ENCODE data around the gene USP2.
A peak's percentile ranks its signal among the peaks of the same experiment; 100 is the strongest.

The USP2 gene

DNA sequence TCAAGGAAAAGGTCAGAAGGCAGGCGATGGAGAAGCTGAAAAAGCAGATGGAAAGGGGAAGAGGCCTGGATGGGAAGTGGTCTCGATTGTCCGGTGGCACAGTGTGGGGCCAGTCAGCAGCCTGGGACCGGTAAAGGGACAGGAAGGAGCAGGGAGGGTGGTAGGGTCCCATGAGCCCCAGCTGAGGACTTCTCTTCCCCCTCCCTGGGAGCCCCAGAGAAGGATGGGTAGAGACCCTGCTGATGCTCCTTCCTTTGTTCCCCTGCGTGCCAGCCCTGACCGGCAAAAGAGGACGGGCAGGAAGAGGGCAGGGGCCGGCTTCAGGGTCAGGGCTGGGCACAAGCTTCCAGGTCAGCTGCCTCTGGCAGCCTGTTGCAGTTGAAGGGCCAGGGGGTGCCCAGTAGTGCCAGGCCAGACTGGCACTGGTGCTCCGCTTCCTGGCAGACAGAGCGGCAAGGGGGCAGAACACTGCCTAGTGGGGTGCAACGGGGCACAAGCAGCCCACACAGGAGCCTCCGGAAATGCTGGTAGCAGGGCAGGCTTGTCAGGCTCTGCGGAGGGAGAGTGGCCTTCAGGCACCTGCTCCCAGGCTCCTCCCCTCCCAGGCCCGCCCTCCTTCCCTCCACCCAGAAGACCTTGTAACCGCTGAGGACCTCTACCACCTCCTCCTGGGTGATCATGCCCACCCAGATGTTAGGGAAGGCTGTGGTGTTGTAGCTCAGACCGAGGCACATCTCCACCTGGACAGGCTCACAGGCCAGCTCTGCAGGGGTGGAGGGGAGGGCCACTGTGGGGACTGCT lies 40.1 kb downstream of the USP2 start:
- Histone ChIP-seq H3K4me3 (ENCODE audit: low read length in 2 of 2) (peak overlapping the region; percentile 42 to 76), H3K9me3 (ENCODE audit: control insufficient read depth in 2 of 2, low read length in 2 of 2) (no peaks in the 10 kb centered on the region), H3K27me3 (ENCODE audit: control insufficient read depth in 1 of 2, insufficient read depth in 2 of 2, low read length in 2 of 2) (no peaks in the 10 kb centered on the region), H3K9ac (ENCODE audit: low read length in 2 of 2) (peak overlapping the region in 1 of 2 donors; percentile 64), H3K36me3 (ENCODE audit: control insufficient read depth in 2 of 2, insufficient read depth in 2 of 2, low read length in 2 of 2) (peaks cover 0 to 3% of the 10 kb centered on the region in 2 donors), H3K27ac (ENCODE audit: low read length) (peak overlapping the region; percentile 80), H3K4me1 (ENCODE audit: control insufficient read depth, insufficient read depth, low read length) (peaks cover 52% of the 10 kb centered on the region)

DNA sequence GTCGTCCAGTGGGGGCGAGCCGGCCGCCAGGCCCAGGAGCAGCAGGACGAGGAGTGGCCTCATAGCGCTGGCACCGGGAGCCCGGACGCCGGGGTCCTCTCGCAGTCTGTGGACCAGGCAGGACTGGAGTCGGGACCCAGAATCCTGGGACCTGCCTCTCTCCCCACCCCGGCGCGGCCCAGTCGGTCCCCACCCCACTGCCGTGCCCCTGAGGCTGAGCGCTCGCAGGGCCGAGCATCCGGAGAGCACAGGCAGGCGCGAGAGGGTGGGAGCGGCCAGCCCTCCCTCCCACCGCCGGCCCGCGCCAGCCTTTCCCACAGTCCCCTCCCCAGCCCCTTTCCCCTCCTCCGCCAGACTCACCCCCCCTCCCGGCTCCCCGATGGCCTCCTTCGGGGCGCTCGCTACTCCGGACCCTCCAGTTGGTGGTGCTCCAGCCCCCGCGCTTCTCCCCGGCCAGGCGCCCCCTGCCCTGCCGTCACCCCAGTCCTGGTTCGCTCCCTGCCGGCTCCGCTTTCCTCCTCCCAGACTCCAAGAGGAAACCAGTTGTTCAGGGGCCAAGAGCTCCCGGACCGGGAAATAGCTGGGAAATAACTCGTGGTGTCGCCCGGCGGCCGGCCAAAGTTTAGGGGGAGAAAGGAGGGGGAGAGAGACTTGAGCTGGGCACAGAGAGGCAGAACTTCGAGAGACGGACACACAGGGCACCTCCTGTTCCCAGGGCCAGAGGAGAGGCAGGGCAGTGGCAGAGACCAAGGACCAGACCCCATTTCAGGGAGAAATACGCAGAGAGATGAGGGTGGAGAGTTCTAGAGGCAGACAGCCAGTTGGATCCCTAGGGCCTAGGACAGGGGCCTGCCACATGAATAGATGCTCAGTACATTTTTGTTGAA lies 40.9 kb downstream of the USP2 start, which contains the start of gene C1QTNF5:
C1QTNF5 (minus strand) TSS at position 549 of the 887 bp plus-strand sequence; CDS start at position 63, 486 bp downstream.
- peaks cover 0 to 5% of the 10 kb centered on the region in 2 donors for H3K36me3 ChIP-seq (ENCODE audit: control insufficient read depth in 2 of 2, insufficient read depth in 2 of 2, low read length in 2 of 2)
- H3K9me3 ChIP-seq (ENCODE audit: control insufficient read depth in 2 of 2, low read length in 2 of 2), result no peaks in the 10 kb centered on the region
- no peaks in the 10 kb centered on the region for H3K27me3 ChIP-seq (ENCODE audit: control insufficient read depth in 1 of 2, insufficient read depth in 2 of 2, low read length in 2 of 2)
- peak within 1 kb of the TSS; percentile 64 to 73 for H3K9ac ChIP-seq (ENCODE audit: low read length in 2 of 2)
- peak within 1 kb of the TSS; percentile 80 for H3K27ac ChIP-seq (ENCODE audit: low read length)
- H3K4me3 ChIP-seq (ENCODE audit: low read length in 2 of 2), result peak within 1 kb of the TSS; percentile 54 to 76
- H3K4me1 ChIP-seq (ENCODE audit: control insufficient read depth, insufficient read depth, low read length), result peaks cover 54% of the 10 kb centered on the region

DNA sequence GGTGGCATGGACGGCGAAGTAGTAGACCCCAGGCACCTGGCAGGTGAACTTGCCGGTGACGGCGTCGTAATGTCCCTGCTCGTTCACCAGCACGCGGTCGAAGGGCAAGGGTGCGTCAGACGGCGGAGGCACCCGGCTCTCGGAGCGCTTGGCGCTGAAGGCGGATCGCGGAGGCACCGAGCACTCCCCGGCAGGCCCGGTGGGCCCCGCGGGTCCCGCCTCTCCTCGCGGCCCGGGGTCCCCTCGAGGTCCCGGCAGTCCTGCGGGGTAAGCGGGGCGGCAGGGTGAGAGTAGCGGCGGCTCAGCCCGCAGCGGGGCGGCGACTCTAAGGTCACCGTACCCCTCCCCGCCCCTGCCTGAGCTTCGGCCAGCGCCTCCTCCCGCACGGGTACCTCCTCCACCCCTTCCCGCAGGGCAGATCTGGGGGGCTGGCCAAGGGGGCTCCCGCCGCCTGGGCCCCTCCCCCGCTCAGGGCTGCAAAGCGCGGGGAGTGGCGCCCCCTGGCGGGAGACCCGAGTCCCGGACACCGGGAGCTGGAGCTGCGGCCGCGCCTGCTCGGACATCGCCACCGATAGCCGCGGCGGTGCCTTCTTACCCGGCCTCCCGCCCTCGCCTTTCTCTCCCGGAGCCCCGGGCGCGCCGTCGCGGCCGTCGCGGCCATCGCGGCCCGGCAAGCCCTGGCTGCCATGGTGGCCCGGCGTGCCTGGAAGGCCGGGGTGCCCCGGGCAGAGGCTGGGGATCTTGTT lies 41.7 kb downstream of the USP2 start:
- Histone ChIP-seq H3K27ac (ENCODE audit: low read length) (peak overlapping the region; percentile 80), H3K36me3 (ENCODE audit: control insufficient read depth in 2 of 2, insufficient read depth in 2 of 2, low read length in 2 of 2) (peaks cover 0 to 5% of the 10 kb centered on the region in 2 donors), H3K4me3 (ENCODE audit: low read length in 2 of 2) (peak overlapping the region; percentile 54 to 76), H3K9me3 (ENCODE audit: control insufficient read depth in 2 of 2, low read length in 2 of 2) (no peaks in the 10 kb centered on the region), H3K4me1 (ENCODE audit: control insufficient read depth, insufficient read depth, low read length) (peaks cover 62% of the 10 kb centered on the region), H3K9ac (ENCODE audit: low read length in 2 of 2) (peak overlapping the region; percentile 64 to 73), H3K27me3 (ENCODE audit: control insufficient read depth in 1 of 2, insufficient read depth in 2 of 2, low read length in 2 of 2) (no peaks in the 10 kb centered on the region)

DNA sequence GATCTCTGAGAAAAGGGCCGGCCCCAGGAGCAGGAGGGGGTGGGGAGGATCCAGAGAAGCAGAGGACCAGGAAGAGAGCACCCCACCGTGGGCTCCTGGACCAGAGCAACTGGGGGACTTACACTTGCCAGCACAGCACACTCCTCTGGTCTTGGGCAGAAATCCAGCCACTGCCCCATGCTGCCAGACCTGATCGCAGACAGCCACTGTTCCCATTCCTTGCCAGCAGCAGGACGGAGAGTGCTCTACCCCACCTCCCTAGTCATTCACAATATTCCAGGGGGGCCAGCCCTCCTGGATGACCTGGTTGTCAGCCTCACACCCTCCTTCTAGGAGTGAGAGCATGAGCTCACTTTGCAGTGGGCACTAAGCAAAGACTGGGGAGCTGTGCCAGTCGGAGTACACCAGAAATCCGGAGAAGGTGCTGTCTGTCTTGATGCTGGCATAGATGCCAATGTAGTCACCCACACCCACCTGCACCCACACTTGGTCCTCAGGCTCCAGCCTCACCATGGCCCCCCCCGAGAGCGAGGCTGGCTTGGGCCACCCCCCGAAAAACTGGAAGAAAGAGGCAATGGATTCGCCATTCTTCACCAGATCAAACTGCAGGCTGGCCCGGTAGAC lies 42.4 kb downstream of the USP2 start:
- Histone ChIP-seq H3K27ac (ENCODE audit: low read length) (peak overlapping the region; percentile 80), H3K9ac (ENCODE audit: low read length in 2 of 2) (peak overlapping the region; percentile 55 to 64), H3K27me3 (ENCODE audit: control insufficient read depth in 1 of 2, insufficient read depth in 2 of 2, low read length in 2 of 2) (no peaks in the 10 kb centered on the region), H3K9me3 (ENCODE audit: control insufficient read depth in 2 of 2, low read length in 2 of 2) (no peaks in the 10 kb centered on the region), H3K4me1 (ENCODE audit: control insufficient read depth, insufficient read depth, low read length) (peaks cover 64% of the 10 kb centered on the region), H3K36me3 (ENCODE audit: control insufficient read depth in 2 of 2, insufficient read depth in 2 of 2, low read length in 2 of 2) (peaks cover 0 to 5% of the 10 kb centered on the region in 2 donors), H3K4me3 (ENCODE audit: low read length in 2 of 2) (peak overlapping the region; percentile 54 to 76)

DNA sequence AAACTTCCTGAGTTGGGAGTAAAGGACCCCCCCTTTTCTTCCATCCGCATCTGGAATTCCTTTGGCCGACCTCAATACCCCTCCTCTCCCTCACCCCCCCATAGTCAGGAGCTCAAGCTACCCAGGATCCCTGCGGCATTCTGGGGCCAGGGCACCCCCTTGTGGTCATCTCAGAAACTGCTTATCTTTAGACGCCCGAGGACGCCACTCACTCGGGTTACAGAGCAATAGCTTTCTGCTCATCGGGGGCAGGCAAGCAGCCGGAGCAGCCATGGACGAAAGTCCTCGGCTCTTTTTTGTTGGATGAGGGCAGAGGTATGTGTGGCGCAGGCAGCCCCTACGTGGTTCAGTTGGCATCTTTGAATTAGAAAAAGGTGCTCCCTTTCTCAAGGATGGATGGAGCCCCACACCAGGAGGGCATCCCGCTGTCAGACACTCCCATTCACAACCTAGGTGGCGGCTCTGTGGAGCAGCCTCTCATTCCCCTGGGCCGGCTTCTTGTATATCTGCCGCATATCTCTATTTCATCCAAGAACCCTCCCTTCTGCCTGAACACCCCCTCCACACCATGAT lies 43.1 kb downstream of the USP2 start:
- Histone ChIP-seq H3K4me3 (ENCODE audit: low read length in 2 of 2) (peak overlapping the region; percentile 2 to 76), H3K4me1 (ENCODE audit: control insufficient read depth, insufficient read depth, low read length) (peaks cover 64% of the 10 kb centered on the region), H3K9me3 (ENCODE audit: control insufficient read depth in 2 of 2, low read length in 2 of 2) (no peaks in the 10 kb centered on the region), H3K36me3 (ENCODE audit: control insufficient read depth in 2 of 2, insufficient read depth in 2 of 2, low read length in 2 of 2) (peaks cover 0 to 5% of the 10 kb centered on the region in 2 donors), H3K9ac (ENCODE audit: low read length in 2 of 2) (peak overlapping the region in 1 of 2 donors; percentile 29), H3K27ac (ENCODE audit: low read length) (peak overlapping the region; percentile 80), H3K27me3 (ENCODE audit: control insufficient read depth in 1 of 2, insufficient read depth in 2 of 2, low read length in 2 of 2) (no peaks in the 10 kb centered on the region)

DNA sequence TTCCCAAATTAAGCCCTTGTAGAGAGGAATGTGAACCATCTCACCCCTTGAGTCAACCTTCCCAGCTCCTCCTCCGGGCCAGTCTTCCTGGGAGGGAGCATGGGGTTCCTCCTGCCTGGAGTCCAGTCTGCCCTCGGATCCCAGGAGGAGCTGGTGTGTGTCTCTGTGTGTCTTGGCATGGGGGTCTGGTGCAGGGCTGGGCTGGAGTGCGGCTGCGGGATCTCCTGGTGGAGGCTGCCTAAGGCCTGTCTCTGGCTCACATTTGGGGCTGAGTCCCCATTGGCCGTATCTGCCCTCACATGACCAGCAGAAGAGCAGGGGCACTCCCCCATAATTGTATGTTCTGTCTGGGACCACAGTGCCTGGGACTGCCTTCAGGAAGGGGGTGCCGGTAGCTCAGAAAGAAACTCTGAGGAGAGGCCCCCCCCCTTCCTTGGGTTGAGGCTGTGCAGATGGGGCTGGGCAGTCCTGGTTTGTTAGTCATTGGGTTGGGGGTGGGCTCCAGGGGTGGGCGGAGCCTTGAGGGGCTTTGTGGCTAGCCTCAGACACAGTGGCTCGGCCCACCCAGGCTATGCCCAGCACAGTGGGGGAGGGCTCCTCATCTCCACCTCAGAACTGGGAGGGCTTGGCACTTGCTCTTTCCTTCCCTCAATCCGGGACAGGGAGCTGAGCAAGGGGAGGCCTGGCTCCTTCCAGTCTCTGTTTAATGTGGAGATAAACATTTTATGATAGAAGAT lies 43.7 kb downstream of the USP2 start:
- H3K27ac ChIP-seq (ENCODE audit: low read length), result peak overlapping the region; percentile 80
- H3K27me3 ChIP-seq (ENCODE audit: control insufficient read depth in 1 of 2, insufficient read depth in 2 of 2, low read length in 2 of 2), result no peaks in the 10 kb centered on the region
- H3K4me1 ChIP-seq (ENCODE audit: control insufficient read depth, insufficient read depth, low read length), result peaks cover 64% of the 10 kb centered on the region
- peak overlapping the region in 1 of 2 donors; percentile 42 for H3K9ac ChIP-seq (ENCODE audit: low read length in 2 of 2)
- peaks cover 0 to 5% of the 10 kb centered on the region in 2 donors for H3K36me3 ChIP-seq (ENCODE audit: control insufficient read depth in 2 of 2, insufficient read depth in 2 of 2, low read length in 2 of 2)
- peak overlapping the region in 1 of 2 donors; percentile 76 for H3K4me3 ChIP-seq (ENCODE audit: low read length in 2 of 2)
- no peaks in the 10 kb centered on the region for H3K9me3 ChIP-seq (ENCODE audit: control insufficient read depth in 2 of 2, low read length in 2 of 2)

DNA sequence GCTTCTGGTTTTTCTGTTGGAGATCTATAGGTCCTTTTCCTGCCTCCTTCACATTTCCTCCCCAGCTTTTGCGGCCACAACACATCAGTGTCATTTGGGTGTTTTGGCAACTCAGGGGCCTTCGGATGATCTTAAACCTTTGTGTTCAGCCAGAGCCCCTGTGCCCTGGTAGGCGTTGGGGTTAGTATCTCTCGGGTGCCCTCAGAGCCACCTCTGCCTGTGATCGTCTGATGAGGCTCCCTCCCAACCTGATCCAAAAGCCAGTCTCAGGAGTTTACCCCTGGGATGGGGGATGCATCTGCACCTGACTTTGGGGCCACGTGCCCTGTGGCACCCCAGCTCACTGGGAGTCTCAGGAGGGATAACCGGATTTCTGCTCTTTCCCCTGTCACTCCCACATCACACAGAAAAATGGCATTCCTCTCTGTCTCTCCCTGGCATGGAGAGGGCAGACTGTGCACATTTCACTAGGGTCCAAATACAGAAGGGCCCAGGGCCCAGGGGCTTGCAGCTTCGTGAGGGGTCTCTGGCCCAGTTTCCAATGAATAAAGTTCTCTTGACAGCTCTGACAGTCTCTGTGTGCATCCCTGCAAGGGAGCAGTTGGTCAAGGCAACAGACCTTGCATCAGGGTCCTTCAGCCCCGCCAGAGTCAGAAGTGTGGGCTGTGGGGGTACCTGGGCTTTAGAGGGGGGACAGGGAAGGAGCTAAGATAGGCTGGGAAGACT lies 44.6 kb downstream of the USP2 start:
- no peaks in the 10 kb centered on the region for H3K9me3 ChIP-seq (ENCODE audit: control insufficient read depth in 2 of 2, low read length in 2 of 2)
- H3K4me3 ChIP-seq (ENCODE audit: low read length in 2 of 2), result no peak overlapping the region
- peak overlapping the region; percentile 80 for H3K27ac ChIP-seq (ENCODE audit: low read length)
- H3K36me3 ChIP-seq (ENCODE audit: control insufficient read depth in 2 of 2, insufficient read depth in 2 of 2, low read length in 2 of 2), result peaks cover 0 to 5% of the 10 kb centered on the region in 2 donors
- H3K9ac ChIP-seq (ENCODE audit: low read length in 2 of 2), result no peak overlapping the region
- peaks cover 62% of the 10 kb centered on the region for H3K4me1 ChIP-seq (ENCODE audit: control insufficient read depth, insufficient read depth, low read length)
- no peaks in the 10 kb centered on the region for H3K27me3 ChIP-seq (ENCODE audit: control insufficient read depth in 1 of 2, insufficient read depth in 2 of 2, low read length in 2 of 2)

DNA sequence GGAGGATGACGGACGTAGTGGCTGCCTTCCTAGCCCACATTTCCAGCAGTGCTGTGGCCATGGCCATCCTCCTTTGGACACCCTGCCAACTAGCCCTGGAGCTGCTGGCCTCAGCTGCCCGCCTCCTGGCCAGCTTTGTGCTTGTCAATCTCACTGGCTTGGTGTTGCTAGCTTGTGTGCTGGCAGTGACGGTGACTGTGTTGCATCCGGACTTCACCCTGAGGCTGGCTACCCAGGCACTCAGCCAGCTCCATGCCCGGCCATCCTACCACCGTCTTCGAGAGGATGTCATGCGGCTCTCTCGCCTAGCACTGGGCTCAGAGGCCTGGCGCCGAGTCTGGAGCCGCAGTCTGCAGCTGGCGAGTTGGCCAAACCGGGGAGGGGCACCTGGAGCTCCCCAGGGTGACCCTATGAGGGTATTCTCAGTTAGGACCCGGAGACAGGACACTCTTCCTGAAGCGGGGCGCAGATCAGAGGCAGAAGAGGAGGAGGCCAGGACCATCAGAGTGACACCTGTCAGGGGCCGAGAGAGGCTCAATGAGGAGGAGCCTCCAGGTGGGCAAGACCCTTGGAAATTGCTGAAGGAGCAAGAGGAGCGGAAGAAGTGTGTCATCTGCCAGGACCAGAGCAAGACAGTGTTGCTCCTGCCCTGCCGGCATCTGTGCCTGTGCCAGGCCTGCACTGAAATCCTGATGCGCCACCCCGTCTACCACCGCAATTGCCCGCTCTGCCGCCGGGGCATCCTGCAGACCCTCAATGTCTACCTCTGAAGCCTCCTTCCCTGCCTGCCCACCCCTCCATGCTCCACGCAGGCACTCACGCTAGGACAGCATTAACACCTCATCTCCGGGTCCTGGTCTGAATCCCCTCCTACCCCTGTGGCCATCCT lies 45.6 kb downstream of the USP2 start:
- peak overlapping the region; percentile 93 for H3K4me3 ChIP-seq (ENCODE audit: low read length in 2 of 2)
- H3K9me3 ChIP-seq (ENCODE audit: control insufficient read depth in 2 of 2, low read length in 2 of 2), result no peaks in the 10 kb centered on the region
- peaks cover 54% of the 10 kb centered on the region for H3K4me1 ChIP-seq (ENCODE audit: control insufficient read depth, insufficient read depth, low read length)
- no peaks in the 10 kb centered on the region for H3K27me3 ChIP-seq (ENCODE audit: control insufficient read depth in 1 of 2, insufficient read depth in 2 of 2, low read length in 2 of 2)
- H3K9ac ChIP-seq (ENCODE audit: low read length in 2 of 2), result no peak overlapping the region
- peaks cover 0 to 5% of the 10 kb centered on the region in 2 donors for H3K36me3 ChIP-seq (ENCODE audit: control insufficient read depth in 2 of 2, insufficient read depth in 2 of 2, low read length in 2 of 2)
- no peak overlapping the region for H3K27ac ChIP-seq (ENCODE audit: low read length)

All from stomach smooth muscle (tissue), 2 donors.